GM19099 (cell line): ENCODE measurements around the gene HELZ2.

Source experiments
- POLR2A ChIP-seq: IDR thresholded peaks from 3 replicates; pipeline ENCODE4 v1.6.1; 2011; ENCODE audit warnings: low read depth; ENCODE audit not compliant: insufficient read length; ENCODE audit errors: extremely low read depth

Gene HELZ2

GRCh38 chr20:63542031-63542559 is 31.9 kb downstream of the HELZ2 start:
- no peak for TF ChIP-seq POLR2A

- no peak for TF ChIP-seq POLR2A
These were observed 32.7 kb downstream of the HELZ2 start for GRCh38 chr20:63541371-63541770.

- TF ChIP-seq POLR2A, result no peak
These were observed 33.4 kb downstream of the HELZ2 start for GRCh38 chr20:63540417-63541186.

GRCh38 chr20:63539441-63540370 is 34.3 kb downstream of the HELZ2 start:
- no peak for TF ChIP-seq POLR2A

GRCh38 chr20:63539092-63539430 is 35.0 kb downstream of the HELZ2 start:
- TF ChIP-seq POLR2A, result no peak

- no peak for TF ChIP-seq POLR2A
These were observed 35.6 kb downstream of the HELZ2 start for GRCh38 chr20:63538204-63539091.

- TF ChIP-seq POLR2A, result peak; percentile 59
These were observed 36.4 kb downstream of the HELZ2 start for GRCh38 chr20:63537525-63538203.

- TF ChIP-seq POLR2A, result no peak
These were observed 37.0 kb downstream of the HELZ2 start, which contains the start of gene PTK6 for GRCh38 chr20:63536997-63537524. Gene PTK6 (minus strand): TSS chr20:63537376. CDS start chr20:63537314, 62 bp downstream.

GRCh38 chr20:63536241-63536977 is 37.6 kb downstream of the HELZ2 start:
- TF ChIP-seq POLR2A, result no peak

- no peak for TF ChIP-seq POLR2A
These were observed 39.0 kb downstream of the HELZ2 start for GRCh38 chr20:63534831-63535651.

GRCh38 chr20:63534427-63534830 is 39.6 kb downstream of the HELZ2 start:
- no peak for TF ChIP-seq POLR2A

GRCh38 chr20:63533871-63534393 is 40.1 kb downstream of the HELZ2 start:
- TF ChIP-seq POLR2A, result no peak

- TF ChIP-seq POLR2A, result no peak
These were observed 40.7 kb downstream of the HELZ2 start for GRCh38 chr20:63533388-63533787.
